A673 (cell line): ENCODE data around the gene TBC1D22A. TPM values are rescaled to one million over a fixed set of nuclear protein-coding genes. Genes with fewer than 3 reads are reported as not detected.

ENCODE experiments used
- BruUV-seq: library from RNA; stranded (reverse); fragments of 400-500 nt; replicated peaks from 2 replicates; lab custom pipeline; 2021; lab: Mats Ljungman, UMichigan
- CTCF ChIA-PET: fragments of 300-600 bp; sonication (Branson Sonifier 250); formaldehyde crosslinking; loops from one replicate; lab custom pipeline; 2022; ENCODE audit warnings: antibody characterized with exemption; lab: Charles Lee
- POLR2A ChIA-PET: fragments of 300-600 bp; sonication (Branson Sonifier 250); formaldehyde crosslinking; loops from one replicate; lab custom pipeline; 2022; ENCODE audit warnings: antibody characterized with exemption; ENCODE audit not compliant: low non-redundant PET; lab: Charles Lee
- DNase-seq: peaks from one replicate; pipeline ENCODE4 v3.0.0-alpha.2; 2015; ENCODE audit warnings: low spot score
- H3K27ac ChIP-seq: fragments of 200-600 bp; sonication (generic); 2 replicates; pipeline ENCODE4 v1.5.1; 2016; ENCODE audit warnings: mixed run types, low read depth, mild to moderate bottlenecking, mixed read lengths, antibody characterized with exemption, low read length; ENCODE audit not compliant: poor library complexity, severe bottlenecking
- H3K27me3 ChIP-seq: fragments of 200-600 bp; sonication (generic); replicated peaks from 2 replicates; pipeline ENCODE4 v1.6.1; 2017; ENCODE audit warnings: mixed run types, low read depth, mild to moderate bottlenecking, mixed read lengths, antibody characterized with exemption, low read length; ENCODE audit not compliant: insufficient read depth, poor library complexity
- H3K36me3 ChIP-seq: fragments of 200-600 bp; sonication (generic); 2 replicates; pipeline ENCODE4 v1.6.1; 2016; ENCODE audit warnings: mixed run types, mild to moderate bottlenecking, mixed read lengths, antibody characterized with exemption, low read length; ENCODE audit not compliant: insufficient read depth, poor library complexity, severe bottlenecking
- H3K4me1 ChIP-seq: fragments of 200-600 bp; sonication (generic); 2 replicates; pipeline ENCODE4 v1.6.1; 2017; ENCODE audit warnings: mixed run types, mild to moderate bottlenecking, mixed read lengths, antibody characterized with exemption, low read length; ENCODE audit not compliant: insufficient read depth, poor library complexity, severe bottlenecking
- H3K4me3 ChIP-seq: fragments of 200-600 bp; sonication (generic); 2 replicates; pipeline ENCODE4 v1.5.1; 2016; ENCODE audit warnings: low read depth, mixed run types, mild to moderate bottlenecking, mixed read lengths, low read length; ENCODE audit not compliant: poor library complexity, severe bottlenecking
- H3K9me3 ChIP-seq: fragments of 200-600 bp; sonication (generic); 2 replicates; pipeline ENCODE4 v1.6.1; 2016; ENCODE audit warnings: mixed run types, low read depth, mild to moderate bottlenecking, mixed read lengths, antibody characterized with exemption, low read length; ENCODE audit not compliant: poor library complexity, severe bottlenecking
- CTCF ChIP-seq: fragments of 300-800, 200-600 bp; sonication (generic); conservative IDR thresholded peaks from 2 replicates; pipeline ENCODE4 v1.5.1; 2017; ENCODE audit warnings: low read depth, mild to moderate bottlenecking, antibody characterized with exemption, low read length, moderate library complexity, mixed read lengths
- EZH2 ChIP-seq: fragments of 200-600 bp; sonication (generic); IDR thresholded peaks from 2 replicates; pipeline ENCODE4 v1.6.1; 2017; ENCODE audit warnings: borderline replicate concordance, low read depth, mild to moderate bottlenecking, mixed read lengths, antibody characterized with exemption, low read length; ENCODE audit not compliant: poor library complexity, severe bottlenecking
- intact Hi-C: fragments of 100-400 bp; cut with micrococcal nuclease; formaldehyde crosslinking; loops from one replicate; pipeline ENCODE4 v1.10.0; 2022; ENCODE audit not compliant: unreplicated experiment
- total RNA-seq: library from RNA; stranded (reverse); gene quantifications from 2 replicates; pipeline ENCODE4 v1.2.3, GENCODE V29; 2021

Gene TBC1D22A
- total RNA-seq, 1 experiment from 2014 or later, result 22.5 TPM

- no peak for DNase-seq
- H3K4me1 ChIP-seq, result no peaks in the 10 kb centered on the region
- no peak overlapping the region for H3K4me3 ChIP-seq
- no TSS peak for BruUV-seq
- ChIA-PET CTCF (no interaction called here), POLR2A (no interaction called here)
- no peaks in the 10 kb centered on the region for H3K9me3 ChIP-seq
- TF ChIP-seq CTCF (no peak), EZH2 (no peak)
- intact Hi-C loops, result no loop called here
- no peaks in the 10 kb centered on the region for H3K36me3 ChIP-seq
- no peaks in the 10 kb centered on the region for H3K27me3 ChIP-seq
- no peak overlapping the region for H3K27ac ChIP-seq
Observed at GRCh38 chr22:47032956-47033647, 270.7 kb downstream of the TBC1D22A start.

- ChIA-PET CTCF (no interaction called here), POLR2A (no interaction called here)
- H3K36me3 ChIP-seq, result no peaks in the 10 kb centered on the region
- TF ChIP-seq EZH2, result no peak
- TF ChIP-seq CTCF, result no peak
- DNase-seq, result no peak
- no peaks in the 10 kb centered on the region for H3K4me1 ChIP-seq
- H3K9me3 ChIP-seq, result no peaks in the 10 kb centered on the region
- H3K4me3 ChIP-seq, result no peak overlapping the region
- no peaks in the 10 kb centered on the region for H3K27me3 ChIP-seq
- H3K27ac ChIP-seq, result no peak overlapping the region
- intact Hi-C loops, result no loop called here
- no TSS peak for BruUV-seq
Observed at GRCh38 chr22:47033648-47034000, 271.2 kb downstream of the TBC1D22A start.

- Histone ChIP-seq H3K27ac (no peak overlapping the region), H3K27me3 (no peaks in the 10 kb centered on the region), H3K4me3 (no peak overlapping the region), H3K9me3 (no peaks in the 10 kb centered on the region), H3K4me1 (no peaks in the 10 kb centered on the region), H3K36me3 (no peaks in the 10 kb centered on the region)
- intact Hi-C loops, result no loop called here
- ChIA-PET POLR2A (no interaction called here), CTCF (no interaction called here)
- no peak for DNase-seq
- no TSS peak for BruUV-seq
- no peak for TF ChIP-seq CTCF
- no peak for TF ChIP-seq EZH2
Observed at GRCh38 chr22:47034076-47034808, 271.8 kb downstream of the TBC1D22A start.
